MV-4-11 (cell line): ENCODE results near the gene TRPT1.
"Not testable (repeated sequence)": the region's sequence is repeated elsewhere in the genome, so short reads cannot be mapped to it uniquely, and the experiment has no call there.

Experiments used
- DNase-seq: peaks from one replicate; lab custom pipeline; 2025; lab: John Stamatoyannopoulos, UW

The TRPT1 gene

GRCh38 chr11:64258356-64258755 is 32.4 kb upstream of the TRPT1 start:
- DNase-seq = no peak

DNA sequence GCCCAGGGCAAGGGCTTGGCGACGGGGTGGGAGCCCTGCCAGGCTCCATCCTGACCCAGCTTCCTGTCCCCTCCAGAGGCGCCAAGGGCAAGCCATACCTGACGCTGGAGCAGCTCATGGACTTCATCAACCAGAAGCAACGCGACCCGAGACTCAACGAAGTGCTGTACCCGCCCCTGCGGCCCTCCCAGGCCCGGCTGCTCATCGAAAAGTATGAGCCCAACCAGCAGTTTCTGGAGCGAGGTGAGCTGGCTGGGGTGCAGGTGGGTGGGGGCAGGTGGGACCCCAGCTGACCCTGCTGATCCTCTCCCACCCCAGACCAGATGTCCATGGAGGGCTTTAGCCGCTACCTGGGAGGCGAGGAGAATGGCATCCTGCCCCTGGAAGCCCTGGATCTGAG is 30.3 kb upstream of the TRPT1 start:
- no peak for DNase-seq

GRCh38 chr11:64255135-64256128 is 29.4 kb upstream of the TRPT1 start:
- no peak for DNase-seq

DNA sequence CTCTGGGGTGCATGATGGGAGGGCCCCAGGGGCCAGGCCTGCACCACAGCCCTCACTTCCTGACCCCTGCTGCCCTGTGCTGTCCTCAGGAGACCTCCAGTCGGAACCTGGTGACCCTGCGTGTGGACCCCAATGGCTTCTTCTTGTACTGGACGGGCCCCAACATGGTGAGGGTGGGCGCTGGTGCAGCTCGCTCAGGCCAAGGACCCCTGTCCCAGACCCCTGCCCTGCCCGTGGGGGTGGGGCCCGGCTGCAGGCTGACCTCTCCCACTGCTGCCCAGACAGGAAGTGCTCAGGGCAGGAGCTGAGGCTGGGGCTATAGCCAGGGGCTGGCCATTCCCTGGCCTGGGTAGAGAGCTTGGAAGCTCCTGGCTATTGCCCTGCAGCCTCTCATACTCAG is 28.3 kb upstream of the TRPT1 start:
- DNase-seq = no peak

DNA sequence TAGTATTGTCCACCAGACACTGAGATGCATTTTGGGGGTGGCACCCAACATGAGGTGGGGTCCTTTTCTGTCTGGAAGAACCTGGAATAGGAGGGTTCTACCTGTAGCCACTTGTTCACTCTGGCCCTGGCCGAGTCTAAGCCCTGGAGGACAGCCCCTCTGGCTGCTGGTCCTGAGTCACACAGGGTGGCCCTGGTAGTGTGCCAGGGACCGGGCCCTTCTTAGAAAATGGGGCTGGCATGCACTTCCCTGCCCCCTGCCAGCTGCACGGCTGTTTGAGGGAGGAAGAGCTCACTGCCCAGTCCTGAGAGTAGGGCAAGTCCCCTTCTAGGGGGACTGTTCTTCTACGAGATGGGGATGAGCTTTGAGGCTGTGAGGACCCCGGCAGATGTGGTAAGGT is 27.5 kb upstream of the TRPT1 start:
- DNase-seq = no peak

DNA sequence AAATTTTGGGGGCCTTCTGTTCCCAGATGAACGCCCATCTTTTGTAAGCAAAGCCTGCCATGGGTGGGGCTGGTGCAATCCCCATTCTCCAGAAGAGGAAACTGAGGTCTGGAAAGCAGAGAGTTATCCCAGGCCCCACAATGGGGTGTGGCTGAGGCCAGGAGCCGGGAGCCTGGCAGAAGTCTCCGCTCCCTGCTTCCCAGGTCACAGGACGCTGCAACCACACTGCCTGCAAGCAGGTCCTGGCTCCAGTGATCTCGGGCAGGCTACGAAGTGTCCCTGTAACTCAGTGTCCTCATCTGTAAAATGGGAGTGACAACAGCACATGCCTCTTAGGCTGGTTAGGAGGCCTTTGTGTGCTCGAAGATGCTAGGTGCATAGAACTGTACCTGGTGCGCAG is 27.1 kb upstream of the TRPT1 start:
- DNase-seq = no peak

DNA sequence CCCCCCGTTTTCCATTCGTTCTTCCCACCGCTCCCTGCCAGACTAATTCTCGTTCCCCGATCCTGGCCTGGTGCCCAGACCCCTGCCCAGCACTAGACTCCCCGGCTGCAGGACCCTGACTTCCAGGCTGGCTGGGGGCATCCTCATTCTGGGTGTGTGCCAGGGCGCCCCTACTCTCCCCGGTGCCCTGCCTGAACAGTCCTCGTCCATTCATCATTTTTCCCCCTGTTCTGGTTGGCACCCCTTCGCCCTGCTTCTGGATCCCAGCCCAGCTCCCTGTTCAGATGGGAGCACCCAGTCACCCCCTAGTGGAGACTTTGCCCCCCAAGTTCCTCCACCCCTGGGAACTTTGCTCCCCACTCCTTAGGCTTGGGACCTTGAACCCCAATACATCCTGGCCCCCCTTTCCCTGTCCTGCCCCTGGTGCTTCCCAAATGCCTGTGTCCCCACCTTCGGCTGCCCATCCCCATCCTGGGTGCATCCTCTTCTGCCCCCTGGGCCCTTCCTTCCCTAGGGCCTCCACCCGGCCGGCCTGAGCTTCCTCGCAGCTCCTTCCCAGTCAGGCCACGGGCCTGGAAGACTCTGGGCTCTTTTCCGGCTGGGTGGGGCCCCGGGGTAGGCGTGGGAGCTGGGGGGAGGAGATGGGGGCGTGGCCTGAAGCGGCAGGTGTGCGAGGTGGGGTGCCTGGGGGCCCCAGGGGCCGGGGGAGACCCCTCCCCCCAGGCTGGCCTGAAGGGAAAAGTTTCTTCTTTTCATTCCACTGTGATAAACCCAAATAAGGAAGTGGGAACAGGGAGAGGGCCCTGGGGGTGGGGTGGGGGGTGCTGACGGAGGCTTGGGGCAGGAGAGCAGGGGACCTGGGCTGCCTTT is 26.3 kb upstream of the TRPT1 start:
- DNase-seq = peak; percentile 11

DNA sequence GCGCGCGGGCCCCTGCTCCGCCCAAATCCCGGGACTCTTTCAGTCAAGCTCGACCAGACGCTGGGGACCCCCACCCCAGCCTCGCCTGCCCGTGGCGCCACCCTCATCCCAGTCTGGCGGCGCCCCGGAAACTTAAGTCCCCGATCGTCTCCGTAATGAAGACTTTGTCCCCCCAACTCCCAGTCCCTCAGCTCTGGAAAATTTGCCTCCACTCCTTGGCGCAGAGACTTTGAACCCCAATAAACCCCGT is 25.7 kb upstream of the TRPT1 start:
- DNase-seq = no peak

- DNase-seq = peak; percentile 9
Measured at GRCh38 chr11:64251016-64251752, 25.2 kb upstream of the TRPT1 start, which contains the start of gene PLCB3. Gene PLCB3 (plus strand): TSS chr11:64251530. CDS start chr11:64251650, 120 bp downstream.

GRCh38 chr11:64250415-64251015 is 24.5 kb upstream of the TRPT1 start:
- DNase-seq = no peak

DNA sequence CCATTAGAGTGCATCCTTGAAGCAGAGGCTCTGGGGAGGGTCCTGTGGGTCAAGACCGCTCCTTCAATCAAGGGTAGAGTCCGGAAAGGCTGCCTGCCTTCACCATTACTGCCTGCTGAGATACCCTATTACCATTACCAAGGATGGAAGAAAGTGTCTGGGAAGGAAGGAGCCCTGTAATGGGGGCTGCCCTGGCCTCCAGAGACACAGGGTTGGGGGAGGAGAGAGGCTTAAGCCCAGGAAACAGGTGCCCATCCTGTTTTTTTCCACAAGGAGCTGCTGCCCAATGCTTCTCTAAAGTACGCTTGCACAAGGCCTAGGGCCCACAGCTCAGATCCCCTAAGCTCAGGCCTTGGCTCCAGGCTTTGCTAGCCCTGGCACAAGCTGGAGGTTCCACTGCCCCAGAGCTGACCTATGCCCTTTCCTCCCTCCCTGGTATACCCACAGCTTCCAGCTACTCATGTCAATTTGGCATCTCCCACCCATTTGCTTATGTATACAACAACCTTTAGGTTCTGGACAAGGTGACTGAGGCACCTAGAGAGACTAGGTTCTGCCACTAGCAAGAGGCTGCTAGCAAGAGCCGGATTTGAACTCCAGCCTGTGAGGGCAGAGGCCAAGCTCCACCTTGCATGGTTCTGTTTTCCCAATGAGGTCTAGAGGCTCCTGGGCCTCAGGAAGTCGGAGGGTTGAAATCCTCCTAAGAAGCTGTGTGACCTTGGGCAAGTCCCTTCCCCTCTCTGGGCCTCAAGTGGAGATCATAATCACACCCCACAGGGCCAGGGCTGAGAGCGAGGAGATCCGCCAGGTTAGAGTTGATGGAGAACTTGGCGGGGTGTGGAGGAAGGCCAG is 23.8 kb upstream of the TRPT1 start:
- peak; percentile 20 for DNase-seq

- DNase-seq = no peak
Measured at GRCh38 chr11:64249038-64249437, 23.1 kb upstream of the TRPT1 start.

- no peak for DNase-seq
Measured at GRCh38 chr11:64248578-64248977, 22.6 kb upstream of the TRPT1 start.

- no peak for DNase-seq
Measured at GRCh38 chr11:64247729-64248531, 21.9 kb upstream of the TRPT1 start.

- peak; percentile 78 for DNase-seq
Measured at GRCh38 chr11:64246871-64247728, 21.1 kb upstream of the TRPT1 start, which contains the start of gene PPP1R14B. Gene PPP1R14B (minus strand): TSS chr11:64246943. CDS start chr11:64246673, 270 bp downstream.

- DNase-seq = not testable (repeated sequence)
Measured at GRCh38 chr11:64246621-64246870, 20.6 kb upstream of the TRPT1 start.

DNA sequence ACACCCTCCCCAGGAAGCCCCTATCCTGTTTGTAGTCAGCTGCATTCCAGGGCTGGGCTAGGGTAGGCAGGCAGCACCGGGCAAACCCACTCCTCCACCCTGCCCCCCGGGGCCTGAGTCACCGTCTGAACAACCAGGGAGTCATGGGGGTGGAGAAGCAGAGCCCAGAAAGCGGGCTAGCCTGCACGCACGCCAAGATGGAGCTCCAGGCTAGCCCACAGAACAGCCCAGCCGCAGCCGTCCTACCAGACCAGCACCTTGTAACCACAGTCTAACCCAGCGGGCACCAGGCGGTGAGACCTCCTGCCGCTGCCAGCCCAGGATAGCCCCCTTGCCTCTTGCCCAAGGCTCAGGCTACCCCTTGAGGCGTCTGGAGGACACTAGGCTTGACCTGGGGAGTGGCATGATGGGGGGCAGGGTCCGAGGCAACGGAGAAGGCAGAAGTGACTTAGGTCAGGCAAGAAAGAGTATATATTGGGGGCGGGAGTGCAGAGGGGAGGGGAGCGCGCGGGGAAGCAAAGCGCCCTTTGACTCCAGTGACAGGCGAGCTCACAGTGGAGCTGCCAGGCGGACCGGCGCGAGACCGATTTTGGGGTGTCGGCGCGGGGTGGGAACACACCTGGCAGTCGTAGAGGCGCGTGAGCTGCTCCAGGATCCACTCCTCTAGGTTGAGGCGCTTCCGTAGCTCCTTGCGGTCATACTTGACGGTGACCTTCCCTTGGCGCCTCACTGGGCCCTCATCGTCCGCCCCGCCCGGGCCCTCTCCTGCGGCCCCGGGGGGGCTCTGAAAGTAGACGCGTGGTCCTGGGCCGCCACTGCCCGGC is 20.0 kb upstream of the TRPT1 start:
- DNase-seq = peak; percentile 60

DNA sequence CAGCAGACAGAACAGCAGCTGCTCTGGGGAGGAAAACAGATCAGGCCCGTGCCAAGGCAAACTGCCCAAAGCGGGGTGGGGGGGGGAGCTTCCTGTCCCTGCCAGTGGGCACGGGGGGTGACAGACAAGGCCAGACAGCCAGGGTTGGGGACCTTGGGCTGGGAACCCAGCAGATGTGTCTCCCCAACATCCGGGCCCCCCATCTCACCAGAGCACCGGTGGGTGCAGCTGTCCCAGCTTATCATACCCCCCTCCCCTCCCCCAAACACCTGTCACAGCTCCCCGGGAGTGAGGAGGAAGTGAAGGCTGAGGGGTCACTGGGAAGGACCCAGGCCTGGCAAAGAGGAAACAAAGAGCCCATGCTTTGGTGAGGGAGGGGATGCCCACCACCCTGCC is 19.4 kb upstream of the TRPT1 start:
- peak; percentile 47 for DNase-seq
